Measurements from ENCODE around the gene MANSC1. TPM values are rescaled to one million over a fixed set of nuclear protein-coding genes. Genes with fewer than 3 reads are reported as not detected.
A peak's percentile ranks its signal among the peaks of the same experiment; 100 is the strongest.

MANSC1 gene
- 33.1 TPM for polyA plus RNA-seq (ENCODE audit: insufficient read length)
- long read RNA-seq, donor 1, full-length matches to known transcripts = 10 of 16 reads
- long read RNA-seq, donor 1, partial matches to known transcripts = 6 of 16 reads
- long read RNA-seq, donor 1, other reads (novel, unspliced or antisense) = 0 of 16 reads
- long read RNA-seq, donor 2, full-length matches to known transcripts = 7 of 13 reads
- long read RNA-seq, donor 2, partial matches to known transcripts = 6 of 13 reads
- long read RNA-seq, donor 2, other reads (novel, unspliced or antisense) = 0 of 13 reads
- long read RNA-seq, donor 3, full-length matches to known transcripts = 11 of 11 reads
- long read RNA-seq, donor 3, partial matches to known transcripts = 0 of 11 reads
- long read RNA-seq, donor 3, other reads (novel, unspliced or antisense) = 0 of 11 reads
- long read RNA-seq, donor 4, partial matches to known transcripts = 0 of 1 reads
- long read RNA-seq, donor 4, other reads (novel, unspliced or antisense) = 0 of 1 reads
- long read RNA-seq, donor 5, full-length matches to known transcripts = 8 of 8 reads
- long read RNA-seq, donor 5, partial matches to known transcripts = 0 of 8 reads
- long read RNA-seq, donor 5, other reads (novel, unspliced or antisense) = 0 of 8 reads
- long read RNA-seq, donor 6, full-length matches to known transcripts = 12 of 19 reads
- long read RNA-seq, donor 6, partial matches to known transcripts = 7 of 19 reads
- long read RNA-seq, donor 6, other reads (novel, unspliced or antisense) = 0 of 19 reads
- long read RNA-seq, donor 7, full-length matches to known transcripts = 7 of 7 reads
- long read RNA-seq, donor 7, partial matches to known transcripts = 0 of 7 reads
- long read RNA-seq, donor 7, other reads (novel, unspliced or antisense) = 0 of 7 reads
- long read RNA-seq, donor 8, full-length matches to known transcripts = 3 of 3 reads
- long read RNA-seq, donor 8, partial matches to known transcripts = 0 of 3 reads
- long read RNA-seq, donor 8, other reads (novel, unspliced or antisense) = 0 of 3 reads

DNA sequence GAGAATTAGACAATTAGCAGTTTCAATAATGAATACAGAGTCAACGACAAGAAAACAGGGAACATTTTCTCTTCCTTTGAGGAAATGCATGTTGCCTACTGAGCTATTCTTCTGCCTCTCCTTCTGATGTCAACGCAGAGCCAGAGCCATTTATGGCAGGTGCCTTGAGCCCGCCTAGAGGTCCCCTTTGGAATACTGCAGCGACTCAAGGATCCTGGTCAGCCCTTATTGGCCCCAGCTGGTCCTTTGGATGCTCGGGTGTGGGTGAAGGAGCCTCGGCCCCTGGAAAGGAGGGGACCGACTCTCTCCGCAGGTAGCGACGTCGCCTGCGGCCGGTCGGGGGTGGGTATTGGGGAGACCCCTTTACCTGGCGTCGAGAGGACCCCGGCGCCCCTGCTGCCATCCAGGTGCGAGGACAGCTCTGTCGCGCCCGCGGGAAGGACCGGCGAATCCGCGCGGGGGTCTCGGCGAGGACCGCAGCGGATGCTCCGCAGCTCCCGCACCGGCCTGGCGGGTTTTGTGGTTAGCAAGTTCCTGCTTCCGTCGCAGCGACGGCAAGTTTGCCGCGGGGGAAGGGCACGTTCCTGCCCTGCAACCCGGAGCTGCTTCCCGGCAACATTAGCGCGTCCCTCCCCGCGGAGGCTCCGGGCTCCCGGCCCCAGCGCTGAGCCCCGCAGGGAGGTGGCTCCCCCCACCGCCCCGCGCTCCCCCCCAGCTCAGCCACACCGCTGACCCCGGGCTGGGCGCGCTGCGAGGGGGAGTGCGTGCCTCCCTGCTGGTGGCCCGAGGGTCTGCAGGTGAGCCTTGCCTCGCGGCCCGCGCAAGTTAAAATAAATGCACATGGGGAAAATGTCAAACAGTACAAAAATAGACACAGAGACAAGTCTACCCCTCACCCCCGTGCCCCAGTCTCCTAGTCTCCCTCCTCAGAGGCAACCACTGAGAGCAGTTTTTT, at the start of gene MANSC1:
TSS of gene MANSC1 (minus strand) at position 532 of the 955 bp plus-strand sequence. CDS start 6,928 bp downstream, outside the sequence.
- DNase-seq = peak; percentile 50

GRCh38 chr12:12399161-12399560, 49.1 kb upstream of the MANSC1 start:
- DNase-seq = no peak

DNA sequence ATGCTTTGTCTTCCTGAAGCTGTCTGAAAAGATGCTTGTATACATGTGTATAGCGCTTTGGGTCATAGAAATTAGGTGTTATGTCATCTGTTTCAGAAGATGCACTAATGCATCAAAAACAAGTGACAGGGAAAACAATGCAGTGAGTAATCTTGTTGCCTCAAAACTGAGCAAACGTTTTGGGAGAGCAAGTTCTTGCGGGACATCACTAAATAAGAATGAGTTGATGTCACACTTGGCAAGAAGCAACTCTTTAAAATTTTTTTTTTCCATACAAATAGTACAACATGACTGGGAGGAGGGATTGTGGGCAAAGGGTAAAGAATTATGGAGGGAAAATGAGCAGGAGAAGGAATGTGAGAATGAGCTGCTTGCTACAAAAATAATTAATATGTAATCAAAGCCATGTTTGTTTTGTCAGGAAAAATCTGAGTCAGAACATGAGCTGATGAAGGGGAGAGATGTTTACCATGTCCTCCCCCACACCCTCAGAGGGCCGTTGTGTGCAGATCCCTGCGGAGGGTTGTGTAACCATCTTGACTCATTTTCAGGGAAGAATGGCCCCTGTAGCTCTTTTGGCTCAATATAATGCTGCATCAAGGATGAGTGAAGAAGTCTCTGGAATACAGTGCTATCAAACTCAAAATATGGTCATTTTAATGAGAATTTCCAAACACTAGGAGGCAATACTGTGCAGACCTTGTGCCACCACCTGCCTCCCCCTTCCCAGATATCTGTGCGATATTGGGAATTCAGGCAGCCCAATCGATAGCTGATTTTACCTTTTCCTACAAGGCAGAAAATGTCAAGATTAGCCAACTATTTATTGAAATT, 48.2 kb upstream of the MANSC1 start:
- DNase-seq = peak; percentile 59

GRCh38 chr12:12397184-12397583, 47.1 kb upstream of the MANSC1 start:
- no peak for DNase-seq

GRCh38 chr12:12396694-12397093, 46.7 kb upstream of the MANSC1 start:
- no peak for DNase-seq

GRCh38 chr12:12393171-12393570, 43.1 kb upstream of the MANSC1 start:
- DNase-seq = no peak

GRCh38 chr12:12392413-12392812, 42.4 kb upstream of the MANSC1 start:
- no peak for DNase-seq

- DNase-seq = no peak
These were observed 37.5 kb upstream of the MANSC1 start for GRCh38 chr12:12387501-12387900.

DNA sequence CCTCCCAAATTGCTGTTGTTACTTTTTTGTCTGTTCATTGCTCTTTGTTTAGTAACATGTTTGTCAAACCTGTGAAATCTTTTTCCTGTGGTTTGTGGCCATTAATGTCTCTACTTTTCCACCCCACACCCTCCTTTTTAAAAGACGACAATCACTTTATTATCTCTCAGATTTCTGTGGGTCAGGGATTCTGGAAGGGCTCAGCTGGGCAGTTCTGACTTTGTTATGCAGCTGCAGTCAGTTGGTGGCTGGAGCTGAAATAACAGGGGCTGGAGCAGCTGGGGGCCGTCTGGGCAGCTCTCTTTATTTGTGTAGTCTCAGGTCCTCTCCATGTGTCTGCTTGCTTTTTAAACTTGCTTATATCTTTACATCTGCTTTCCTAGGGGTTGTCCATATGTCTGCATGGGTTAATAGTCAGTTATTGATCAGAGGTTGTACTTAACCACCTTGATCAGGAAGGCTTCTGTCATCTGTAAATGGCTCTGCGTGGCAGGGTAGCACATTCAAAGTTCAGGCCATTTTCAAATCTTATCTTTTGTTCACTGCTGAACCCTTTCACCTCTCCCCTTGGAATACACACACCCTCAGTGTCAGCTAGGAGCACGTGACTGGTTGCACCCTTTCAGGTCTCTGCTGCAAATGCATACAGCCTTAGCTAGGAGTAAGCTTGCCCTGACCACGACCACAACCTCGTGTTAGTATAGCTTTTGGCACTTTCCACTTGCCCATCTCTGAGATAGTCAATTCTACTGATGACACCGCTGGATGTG, 34.7 kb upstream of the MANSC1 start:
- no peak for DNase-seq

DNA sequence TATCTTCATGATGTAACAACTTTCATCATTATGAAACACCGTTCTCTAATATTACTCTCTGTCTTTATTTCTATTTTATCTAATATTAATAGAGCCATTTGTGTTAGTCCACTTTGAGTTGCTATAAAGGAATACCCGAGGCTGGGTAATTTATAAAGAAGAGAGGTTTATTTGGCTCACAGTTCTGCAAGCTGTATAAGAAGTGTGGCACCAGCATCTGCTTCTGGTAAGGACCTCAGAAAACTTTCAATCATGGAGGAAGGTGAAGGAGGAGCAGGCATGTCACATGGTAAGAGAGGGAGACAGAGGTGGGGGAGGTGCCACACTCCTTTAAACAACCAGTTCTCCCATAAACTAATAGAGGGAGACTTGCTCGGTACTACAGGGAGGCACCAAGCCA, 31.9 kb upstream of the MANSC1 start:
- DNase-seq = no peak

DNA sequence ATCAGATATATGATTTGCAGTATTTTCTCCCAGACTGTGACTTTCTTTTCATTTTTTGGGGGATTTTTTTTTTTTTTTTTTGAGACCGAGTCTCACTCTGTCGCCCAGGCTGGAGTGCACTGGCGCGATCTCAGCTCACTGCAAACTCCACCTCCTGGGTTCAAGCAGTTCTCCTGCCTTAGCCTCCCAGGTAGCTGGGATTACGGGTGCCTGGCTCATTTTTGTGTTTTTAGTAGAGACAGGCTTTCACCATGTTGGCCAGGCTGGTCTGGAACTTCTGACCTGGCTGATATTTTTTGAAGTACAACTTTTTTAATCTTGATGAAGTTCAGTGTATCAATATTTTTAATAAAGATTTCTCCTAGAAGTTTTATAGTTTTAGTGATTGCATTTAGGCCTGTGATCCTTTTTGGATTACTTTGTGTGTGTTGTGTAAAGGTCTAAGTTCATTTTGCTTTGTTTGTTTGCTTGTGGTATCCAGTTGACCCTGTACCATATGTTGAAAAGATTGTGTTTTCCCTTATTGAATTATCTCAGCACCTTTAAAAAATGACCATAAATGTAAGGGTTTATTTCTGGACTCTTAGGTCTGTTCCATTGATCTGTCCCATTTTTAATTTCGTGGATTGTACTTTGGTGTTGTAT, 31.0 kb upstream of the MANSC1 start:
- DNase-seq = no peak

GRCh38 chr12:12379831-12380730, 30.0 kb upstream of the MANSC1 start:
- no peak for DNase-seq

DNA sequence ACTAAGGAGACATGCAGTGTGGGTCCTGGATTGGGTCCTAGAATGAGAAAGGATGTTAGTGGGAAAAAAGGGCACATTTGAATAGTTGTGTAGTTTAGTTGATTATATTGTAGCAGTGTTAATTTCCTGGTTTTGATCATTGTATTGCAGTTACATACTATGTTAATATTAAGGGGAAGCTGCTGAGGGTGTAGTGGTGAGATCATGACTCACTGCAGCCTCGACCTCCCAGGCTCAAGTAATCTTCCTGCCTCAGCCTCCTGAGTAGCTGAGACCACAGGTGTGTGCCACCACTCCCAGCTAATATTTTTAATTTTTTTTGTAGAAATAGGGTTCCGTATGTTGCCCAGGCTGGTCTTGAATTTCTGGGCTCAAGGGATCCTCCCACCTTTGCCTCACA, 28.6 kb upstream of the MANSC1 start:
- no peak for DNase-seq

GRCh38 chr12:12376646-12377448, 26.8 kb upstream of the MANSC1 start:
- DNase-seq = peak; percentile 79

- DNase-seq = no peak
These were observed 23.1 kb upstream of the MANSC1 start for GRCh38 chr12:12372946-12373722.

- DNase-seq = no peak
These were observed 17.5 kb upstream of the MANSC1 start for GRCh38 chr12:12367482-12367998.

Data from left kidney (tissue), 8 donors.